Activated effector memory CD4-positive, alpha-beta T cell treated with anti-CD3 and anti-CD28 coated beads, Interleukin-2, amount 50 U/mL, for 16 hours (primary cell): ENCODE measurements around the gene KANSL1.

ENCODE experiments used
- DNase-seq: peaks from one replicate; pipeline ENCODE4 v3.0.0-alpha.2; 2020

KANSL1 gene

GRCh38 chr17:46166692-46167249 lies 26.5 kb downstream of the KANSL1 start:
- DNase-seq: no peak

- DNase-seq: no peak
These were observed 29.2 kb downstream of the KANSL1 start for GRCh38 chr17:46163929-46164594.

- no peak for DNase-seq
These were observed 29.9 kb downstream of the KANSL1 start for GRCh38 chr17:46163316-46163715.

GRCh38 chr17:46162866-46163265 lies 30.4 kb downstream of the KANSL1 start:
- DNase-seq: no peak

- no peak for DNase-seq
These were observed 33.1 kb downstream of the KANSL1 start for GRCh38 chr17:46160169-46160568.

- no peak for DNase-seq
These were observed 33.5 kb downstream of the KANSL1 start for GRCh38 chr17:46159686-46160085.

- DNase-seq: no peak
These were observed 34.6 kb downstream of the KANSL1 start for GRCh38 chr17:46158323-46159296.

GRCh38 chr17:46157443-46158062 lies 35.7 kb downstream of the KANSL1 start:
- DNase-seq: no peak

GRCh38 chr17:46154151-46154816 lies 38.9 kb downstream of the KANSL1 start:
- DNase-seq: no peak

GRCh38 chr17:46152423-46152822 lies 40.8 kb downstream of the KANSL1 start:
- no peak for DNase-seq

- no peak for DNase-seq
These were observed 41.5 kb downstream of the KANSL1 start for GRCh38 chr17:46151762-46152161.

- DNase-seq: no peak
These were observed 42.8 kb downstream of the KANSL1 start for GRCh38 chr17:46150216-46150963.

GRCh38 chr17:46148247-46148646 lies 45.0 kb downstream of the KANSL1 start:
- no peak for DNase-seq

- no peak for DNase-seq
These were observed 45.9 kb downstream of the KANSL1 start for GRCh38 chr17:46147296-46147695.

- DNase-seq: no peak
These were observed 49.0 kb downstream of the KANSL1 start for GRCh38 chr17:46144246-46144645.

GRCh38 chr17:46143827-46144236 lies 49.4 kb downstream of the KANSL1 start:
- no peak for DNase-seq

GRCh38 chr17:46141645-46142044 lies 51.6 kb downstream of the KANSL1 start:
- no peak for DNase-seq

- DNase-seq: no peak
These were observed 52.5 kb downstream of the KANSL1 start for GRCh38 chr17:46140645-46141197.

GRCh38 chr17:46139432-46140210 lies 53.6 kb downstream of the KANSL1 start:
- DNase-seq: no peak

- no peak for DNase-seq
These were observed 54.8 kb downstream of the KANSL1 start for GRCh38 chr17:46138473-46138872.

- no peak for DNase-seq
These were observed 56.4 kb downstream of the KANSL1 start for GRCh38 chr17:46136820-46137219.
